Adrenal gland (tissue), 5 donors: Measurements from ENCODE around the gene IQGAP2.

ENCODE experiments used
- CTCF ChIP-seq, 6 experiments: fragments of 450-650 bp in 4 of 6; fragments of 200-600 bp in 2 of 6; sonication (generic) in 1 of 6; IDR thresholded peaks; 1 replicate in 5 of 6; 2 replicates in 1 of 6; pipeline versions ENCODE4 v1.5.1 to v1.8.0; 2016 to 2021; ENCODE audit warnings: antibody characterized with exemption in 6 of 6, mild to moderate bottlenecking in 2 of 6, moderate library complexity in 1 of 6
- POLR2A ChIP-seq, 2 donors: fragments of 450-650 bp; IDR thresholded peaks; one replicate each; pipeline ENCODE4 v1.6.1; 2017; ENCODE audit warnings: antibody characterized with exemption in 2 of 2, mild to moderate bottlenecking in 2 of 2, moderate library complexity in 1 of 2
- donor health status: DM: no; HTN: no; CAD: no.

GRCh38 chr5:76384189-76384588 lies 18.9 kb upstream of the IQGAP2 start:
- TF ChIP-seq CTCF (IDR thresholded peaks at IDR 0.05) (no peak), POLR2A (IDR thresholded peaks at IDR 0.05) (no peak)
